Activated CD4-positive, CD25-positive, alpha-beta regulatory T cell (primary cell): ENCODE data around the gene SIRT5.

Experiments used
- DNase-seq, 4 experiments: peaks; one replicate each; lab custom pipeline; 2025; lab: John Stamatoyannopoulos, UW

SIRT5 gene

GRCh38 chr6:13553646-13554045 is 20.8 kb upstream of the SIRT5 start:
- DNase-seq = no peak

- no peak for DNase-seq
Observed at GRCh38 chr6:13554929-13555333, 19.5 kb upstream of the SIRT5 start.

- no peak for DNase-seq
Observed at GRCh38 chr6:13557841-13558240, 16.6 kb upstream of the SIRT5 start.

GRCh38 chr6:13558718-13559117 is 15.7 kb upstream of the SIRT5 start:
- no peak for DNase-seq

DNA sequence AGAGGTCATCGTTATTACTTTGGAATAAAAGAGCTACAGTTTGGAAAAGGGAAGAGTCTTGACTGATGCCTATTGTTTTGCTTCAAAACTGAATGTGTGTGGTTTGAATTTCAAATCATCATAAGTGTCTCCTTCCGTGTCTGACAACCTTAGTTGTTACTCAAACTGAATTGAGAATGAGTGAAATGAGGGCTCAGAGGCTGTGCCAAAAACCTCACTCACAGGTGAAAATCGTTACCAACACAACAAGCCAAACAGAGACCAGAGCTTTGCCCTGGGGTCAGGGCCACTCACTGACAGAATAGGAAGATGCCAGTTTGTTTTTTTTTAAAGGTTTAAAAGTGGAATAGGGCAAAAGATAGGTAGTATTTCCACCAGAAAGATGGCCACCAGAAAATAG is 15.2 kb upstream of the SIRT5 start:
- no peak for DNase-seq

DNA sequence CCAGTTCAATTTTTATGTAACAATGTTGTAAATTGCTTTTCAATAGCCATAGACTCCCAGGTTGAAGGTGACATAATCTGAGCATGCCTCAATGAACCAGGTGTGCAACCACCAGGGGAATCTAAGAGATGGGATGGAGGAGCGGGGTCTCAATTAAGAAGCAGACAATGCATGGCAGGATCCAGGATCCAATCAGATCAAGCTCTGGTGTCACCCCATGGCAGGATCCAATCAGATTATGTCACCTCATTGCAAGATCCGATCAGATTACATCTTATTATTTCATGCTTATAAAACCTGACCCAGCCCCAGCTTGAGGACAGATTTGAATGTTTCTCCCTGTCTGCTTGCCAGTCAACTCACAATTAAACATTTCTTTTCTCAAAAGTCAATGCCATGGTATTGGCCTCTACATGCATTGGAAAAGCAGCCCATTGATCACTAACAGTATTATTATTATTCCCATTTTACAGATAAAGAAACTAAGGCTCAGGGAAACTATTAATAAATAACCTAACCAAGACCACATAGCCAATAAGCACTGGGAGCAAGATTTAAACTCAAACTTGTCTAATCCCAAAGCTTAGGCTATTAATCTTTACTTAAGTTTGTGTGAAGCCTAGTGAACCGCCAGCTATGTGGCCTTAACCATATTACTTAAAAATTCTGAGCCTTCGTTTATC is 14.3 kb upstream of the SIRT5 start:
- DNase-seq = no peak

DNA sequence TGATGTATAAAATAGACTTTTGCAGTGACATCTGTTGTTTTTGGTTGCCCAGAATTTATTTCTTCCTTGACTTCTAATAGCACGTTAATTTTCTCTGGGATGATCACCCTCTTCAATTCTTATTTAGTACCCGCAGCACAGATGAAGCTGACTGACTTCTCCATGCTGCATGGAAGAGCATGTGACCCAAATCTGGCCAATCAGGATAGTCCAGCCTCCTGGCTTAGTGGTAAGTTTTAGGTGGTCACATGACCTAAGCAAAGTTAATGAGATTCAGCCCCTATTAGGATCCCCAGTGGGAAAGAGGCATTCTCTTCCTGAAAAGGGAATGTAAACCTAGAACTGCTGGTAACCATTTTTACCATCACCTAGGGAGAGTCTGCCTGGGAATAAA is 13.8 kb upstream of the SIRT5 start:
- no peak for DNase-seq

- DNase-seq = no peak
Observed at GRCh38 chr6:13561624-13562267, 12.7 kb upstream of the SIRT5 start.

GRCh38 chr6:13563009-13563408 is 11.4 kb upstream of the SIRT5 start:
- no peak for DNase-seq

GRCh38 chr6:13565921-13566320 is 8.5 kb upstream of the SIRT5 start:
- no peak for DNase-seq

- DNase-seq = no peak
Observed at GRCh38 chr6:13566500-13566899, 7.9 kb upstream of the SIRT5 start.

DNA sequence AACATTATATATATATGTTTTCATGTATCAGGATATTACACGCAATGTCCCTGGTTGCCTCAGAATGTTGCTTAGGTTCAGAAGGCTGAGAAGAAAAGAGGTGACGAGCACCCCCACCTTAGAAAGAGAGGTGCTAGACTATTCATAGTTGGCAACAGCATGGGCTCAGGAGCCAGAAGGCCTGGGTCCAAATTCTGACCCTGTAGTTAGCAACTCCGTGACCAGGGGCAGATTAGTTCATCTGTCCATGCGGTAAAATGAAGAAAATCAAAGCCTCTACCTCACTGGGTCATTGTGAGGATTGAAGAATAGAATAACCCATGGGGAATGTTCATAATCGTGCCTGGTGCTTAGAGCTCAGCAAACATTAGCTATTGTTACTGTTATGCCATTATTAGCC is 5.4 kb upstream of the SIRT5 start:
- DNase-seq = no peak

DNA sequence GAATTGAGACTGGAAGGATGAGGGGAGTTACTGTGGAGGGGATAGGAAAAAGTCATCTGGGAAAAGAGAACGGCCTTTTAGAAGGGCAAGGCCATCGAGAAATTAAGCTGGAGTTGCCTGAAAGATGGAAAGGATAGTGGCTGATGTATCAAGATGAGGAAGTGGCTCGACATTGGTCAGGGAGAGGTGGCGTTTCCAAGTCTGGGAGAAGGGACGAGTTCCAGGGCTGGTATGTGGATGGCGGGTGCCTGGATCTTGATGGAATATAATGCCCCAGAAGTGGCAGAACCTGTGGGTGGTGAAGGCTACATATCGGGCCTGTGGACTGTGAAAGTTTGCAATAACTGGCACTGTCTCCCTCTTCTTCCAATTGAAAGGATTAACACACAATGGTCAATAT is 2.2 kb upstream of the SIRT5 start:
- DNase-seq = no peak

GRCh38 chr6:13572951-13573654 is 1.3 kb upstream of the SIRT5 start:
- DNase-seq = no peak

GRCh38 chr6:13573669-13574110 is 711 bp upstream of the SIRT5 start:
- no peak for DNase-seq

DNA sequence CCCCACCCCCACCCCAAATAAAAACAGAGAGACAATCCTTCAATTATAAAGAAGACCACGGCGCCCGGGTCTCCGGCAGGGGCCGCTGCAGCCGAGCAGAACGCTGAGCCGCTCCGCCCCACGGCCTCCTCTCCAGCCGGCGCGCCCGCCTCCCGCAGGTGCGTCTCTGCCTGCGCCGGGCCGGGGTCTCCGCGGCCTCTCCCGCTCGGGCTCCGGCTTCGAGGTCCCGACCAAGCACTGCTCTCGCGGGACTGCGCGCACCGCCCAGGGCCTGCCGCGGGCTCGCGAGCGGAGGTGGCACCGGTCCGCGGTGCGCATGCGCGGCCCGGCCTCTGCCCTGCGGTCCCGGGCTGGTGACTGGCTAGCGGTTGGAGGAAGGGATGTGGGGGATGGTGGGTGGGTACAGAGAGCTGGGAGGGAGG is 241 bp upstream of the SIRT5 start:
- DNase-seq = peak; percentile 82 to 96 (median 89)

DNA sequence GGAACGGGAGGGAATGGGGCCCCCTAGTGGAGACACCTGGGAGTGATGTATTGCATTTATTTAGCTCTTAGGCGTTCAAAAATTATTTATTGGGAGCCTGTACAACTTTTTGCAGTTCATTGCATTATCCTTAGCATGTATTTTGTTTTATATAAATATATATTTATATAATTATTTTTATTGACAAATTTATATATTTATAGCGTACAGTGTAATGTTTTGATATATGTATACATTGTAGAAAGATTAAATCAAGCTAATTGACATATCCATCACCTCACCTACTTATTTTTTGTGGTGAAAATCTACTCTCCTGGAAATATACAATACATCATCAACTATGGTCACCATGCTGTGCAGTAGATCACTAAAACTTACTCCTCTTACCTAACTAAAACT is 975 bp downstream of the SIRT5 start:
- DNase-seq = no peak

GRCh38 chr6:13576017-13576416 is 1.6 kb downstream of the SIRT5 start:
- DNase-seq = no peak

DNA sequence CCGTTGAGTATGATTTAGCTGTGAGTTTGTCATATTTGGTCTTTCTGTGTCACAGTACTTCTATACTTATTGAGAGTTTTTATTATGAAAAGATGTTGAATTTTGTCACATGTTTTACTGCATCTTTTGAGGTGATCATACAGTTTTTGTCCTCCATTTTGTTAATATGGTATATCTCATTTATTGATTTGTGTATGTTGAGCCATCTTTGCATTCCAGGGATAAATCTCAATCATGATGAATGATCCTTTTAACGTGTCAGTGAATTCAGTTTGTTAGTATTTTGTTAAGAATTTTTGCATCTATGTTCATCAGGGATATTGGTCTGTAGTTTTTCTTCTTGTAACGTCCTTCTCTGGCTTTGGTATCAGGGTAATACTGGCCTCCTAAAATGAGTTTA is 3.5 kb downstream of the SIRT5 start:
- no peak for DNase-seq

DNA sequence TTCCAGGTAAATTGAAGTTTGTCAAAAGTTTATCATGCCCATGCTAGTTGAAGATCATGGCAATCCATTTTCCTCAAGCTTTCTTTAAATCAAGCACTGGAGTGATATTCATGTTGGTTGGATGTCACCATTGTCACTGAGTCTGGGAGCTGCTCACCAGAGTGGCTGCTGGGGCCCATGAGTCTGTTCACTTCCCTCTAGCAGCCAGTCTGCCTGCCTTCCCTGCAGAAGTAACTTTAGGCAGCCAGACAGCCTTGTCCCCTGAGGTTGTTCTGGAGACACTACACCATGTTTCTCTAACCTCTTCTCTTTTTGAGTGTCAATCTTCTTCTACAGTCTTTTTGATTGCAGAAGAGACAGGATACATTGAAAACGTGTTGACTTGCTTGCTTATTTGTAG is 5.5 kb downstream of the SIRT5 start:
- no peak for DNase-seq

DNA sequence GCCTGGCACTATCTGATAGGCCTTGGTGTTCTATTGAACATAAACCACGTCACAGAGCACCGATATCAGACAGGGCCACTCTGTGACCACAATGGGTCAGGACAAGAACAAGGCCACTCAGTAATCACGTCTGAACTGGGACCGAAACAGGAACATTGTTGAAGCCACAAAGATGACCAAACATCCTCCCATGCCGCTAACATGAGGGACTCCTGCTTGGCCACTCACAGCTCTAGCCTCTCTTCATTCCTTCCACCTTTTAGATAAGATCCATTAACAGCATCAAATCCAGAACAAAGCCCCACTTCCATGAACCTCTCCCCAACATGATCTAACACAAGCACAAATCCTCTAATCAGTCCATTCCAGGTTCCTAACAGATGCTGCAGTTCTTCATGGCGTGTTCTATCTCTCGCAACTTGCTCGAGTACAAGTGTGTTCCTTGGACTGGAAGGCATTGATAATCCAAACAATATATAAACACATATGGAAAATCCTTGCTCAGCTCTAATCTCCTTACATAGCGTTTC is 7.4 kb downstream of the SIRT5 start:
- DNase-seq = no peak

- no peak for DNase-seq
Observed at GRCh38 chr6:13586603-13587542, 12.5 kb downstream of the SIRT5 start.
